Smooth muscle cell of the brain vasculature (primary cell): Measurements from ENCODE around the gene TPD52L2.
"Not testable (repeated sequence)": the region's sequence is repeated elsewhere in the genome, so short reads cannot be mapped to it uniquely, and the experiment has no call there.

Experiments used
- DNase-seq: peaks from one replicate; pipeline ENCODE4 v3.0.0-alpha.2; 2012; ENCODE audit warnings: low read depth, low spot score

Gene TPD52L2

GRCh38 chr20:63895202-63895951 lies 30.3 kb downstream of the TPD52L2 start:
- DNase-seq = no peak

- DNase-seq = no peak
Observed at GRCh38 chr20:63895952-63896263, 30.8 kb downstream of the TPD52L2 start.

GRCh38 chr20:63896264-63897105 lies 31.4 kb downstream of the TPD52L2 start:
- no peak for DNase-seq

- no peak for DNase-seq
Observed at GRCh38 chr20:63897978-63898561, 33.0 kb downstream of the TPD52L2 start.

- no peak for DNase-seq
Observed at GRCh38 chr20:63898882-63899558, 34.0 kb downstream of the TPD52L2 start.

GRCh38 chr20:63900413-63900812 lies 35.3 kb downstream of the TPD52L2 start:
- DNase-seq = no peak

- DNase-seq = no peak
Observed at GRCh38 chr20:63903796-63904561, 38.9 kb downstream of the TPD52L2 start.

- DNase-seq = no peak
Observed at GRCh38 chr20:63908008-63908682, 43.1 kb downstream of the TPD52L2 start.

GRCh38 chr20:63911176-63911575 lies 46.1 kb downstream of the TPD52L2 start:
- DNase-seq = no peak

GRCh38 chr20:63913768-63914167 lies 48.7 kb downstream of the TPD52L2 start:
- no peak for DNase-seq

- no peak for DNase-seq
Observed at GRCh38 chr20:63915471-63915870, 50.4 kb downstream of the TPD52L2 start.

- DNase-seq = not testable (repeated sequence)
Observed at GRCh38 chr20:63916371-63916939, 51.4 kb downstream of the TPD52L2 start.

- DNase-seq = no peak
Observed at GRCh38 chr20:63917811-63918210, 52.7 kb downstream of the TPD52L2 start.

- DNase-seq = no peak
Observed at GRCh38 chr20:63919130-63919529, 54.1 kb downstream of the TPD52L2 start.

GRCh38 chr20:63920226-63920625 lies 55.2 kb downstream of the TPD52L2 start:
- no peak for DNase-seq

- DNase-seq = no peak
Observed at GRCh38 chr20:63923651-63924050, 58.6 kb downstream of the TPD52L2 start.

GRCh38 chr20:63924241-63924640 lies 59.2 kb downstream of the TPD52L2 start:
- no peak for DNase-seq

- no peak for DNase-seq
Observed at GRCh38 chr20:63926298-63926697, 61.2 kb downstream of the TPD52L2 start.

- no peak for DNase-seq
Observed at GRCh38 chr20:63929071-63929470, 64.0 kb downstream of the TPD52L2 start.

- not testable (repeated sequence) for DNase-seq
Observed at GRCh38 chr20:63929473-63929883, 64.4 kb downstream of the TPD52L2 start.
